ENCODE measurements around the gene PRRT1.
A peak's percentile ranks its signal among the peaks of the same experiment; 100 is the strongest.

The PRRT1 gene

GRCh38 chr6:32184084-32184640, 32.4 kb upstream of the PRRT1 start, which contains the start of gene AGER:
Gene AGER (minus strand): TSS chr6:32184253. CDS start chr6:32184222, 31 bp downstream.
- peak within 1 kb of the TSS; percentile 29; the same call in 1 of the 2 replicates for H3K27ac ChIP-seq
- TF ChIP-seq ZFX (IDR thresholded peaks at IDR 0.05; ENCODE audit: borderline replicate concordance) (no peak), CTCF (IDR thresholded peaks at IDR 0.05) (no peak)

GRCh38 chr6:32183483-32184083, 31.8 kb upstream of the PRRT1 start:
- 0 out of 2 replicates have a peak overlapping the region, but pooled peaks have one; percentile 29 for H3K27ac ChIP-seq
- TF ChIP-seq ZFX (IDR thresholded peaks at IDR 0.05; ENCODE audit: borderline replicate concordance) = no peak
- TF ChIP-seq CTCF (IDR thresholded peaks at IDR 0.05) = no peak

- 0 out of 2 replicates have a peak overlapping the region, but pooled peaks have one; percentile 29 for H3K27ac ChIP-seq
- TF ChIP-seq CTCF (IDR thresholded peaks at IDR 0.05) (no peak), ZFX (IDR thresholded peaks at IDR 0.05; ENCODE audit: borderline replicate concordance) (no peak)
Observed at GRCh38 chr6:32183030-32183429, 31.3 kb upstream of the PRRT1 start.

GRCh38 chr6:32182555-32182981, 30.8 kb upstream of the PRRT1 start:
- TF ChIP-seq CTCF (IDR thresholded peaks at IDR 0.05) = no peak
- TF ChIP-seq ZFX (IDR thresholded peaks at IDR 0.05; ENCODE audit: borderline replicate concordance) = no peak
- 0 out of 2 replicates have a peak overlapping the region, but pooled peaks have one; percentile 29 for H3K27ac ChIP-seq

- H3K27ac ChIP-seq = 0 out of 2 replicates have a peak overlapping the region, but pooled peaks have one; percentile 4
- TF ChIP-seq ZFX (IDR thresholded peaks at IDR 0.05; ENCODE audit: borderline replicate concordance) (no peak), CTCF (IDR thresholded peaks at IDR 0.05) (no peak)
Observed at GRCh38 chr6:32181915-32182529, 30.3 kb upstream of the PRRT1 start.

- H3K27ac ChIP-seq = no peak overlapping the region
- TF ChIP-seq CTCF (IDR thresholded peaks at IDR 0.05) (no peak), ZFX (IDR thresholded peaks at IDR 0.05; ENCODE audit: borderline replicate concordance) (no peak)
Observed at GRCh38 chr6:32181148-32181702, 29.5 kb upstream of the PRRT1 start.

Measured in 22Rv1 (cell line).